B cell (primary cell): ENCODE results near the gene GSTA2. TPM values are rescaled to one million over a fixed set of nuclear protein-coding genes. Genes with fewer than 3 reads are reported as not detected.

Source experiments
- ATAC-seq: fragments of 200-7000 bp; cut with Tn5 transposase; one replicate; pipeline ENCODE4 v1.10.0; 2021; ENCODE audit warnings: low read depth, mild to moderate bottlenecking, moderate number of reproducible peaks, moderate library complexity
- CTCF ChIA-PET: fragments of 350-600 bp; sonication (Branson Sonifier 250); formaldehyde crosslinking; loops from one replicate; lab custom pipeline; 2021; ENCODE audit warnings: antibody characterized with exemption, inconsistent platforms; lab: Charles Lee
- POLR2A ChIA-PET: fragments of 350-600 bp; sonication (Branson Sonifier 250); formaldehyde crosslinking; loops from one replicate; lab custom pipeline; 2021; ENCODE audit warnings: antibody characterized with exemption; lab: Charles Lee
- DNase-seq: peaks from one replicate; pipeline ENCODE4 v3.0.0; 2013
- H2AFZ ChIP-seq: 2 replicates; pipeline ENCODE4 v1.6.1; 2012; ENCODE audit warnings: mild to moderate bottlenecking, low read depth, low read length; ENCODE audit not compliant: insufficient read depth, poor library complexity, severe bottlenecking
- H3K27ac ChIP-seq, 2 donors: 1 replicate in 1 of 2; 2 replicates in 1 of 2; pipeline ENCODE4 v1.5.1; 2012 to 2013; ENCODE audit warnings: low read length in 2 of 2, mild to moderate bottlenecking in 2 of 2, moderate library complexity in 1 of 2
- H3K27me3 ChIP-seq, 4 experiments: fragments of 200-600 bp in 1 of 4; sonication (generic) in 1 of 4; replicated peaks in 1 of 4; 1 replicate in 2 of 4; 2 replicates in 2 of 4; pipeline versions ENCODE4 v1.6.1 to v1.7.0; 2013 to 2016; ENCODE audit warnings: low read length in 3 of 4, mild to moderate bottlenecking in 2 of 4, mixed read lengths in 1 of 4, moderate library complexity in 1 of 4; ENCODE audit not compliant: insufficient read depth in 4 of 4, control insufficient read depth in 3 of 4; ENCODE audit errors: control extremely low read depth in 1 of 4
- H3K36me3 ChIP-seq, 2 experiments: replicated peaks in 1 of 2; 1 replicate in 1 of 2; 2 replicates in 1 of 2; pipeline versions ENCODE4 v1.6.1 to v1.7.1; 2013; ENCODE audit warnings: low read length in 1 of 2; ENCODE audit not compliant: insufficient read depth in 2 of 2, control insufficient read depth in 1 of 2; ENCODE audit errors: control extremely low read depth in 1 of 2, extremely low read depth in 1 of 2
- H3K4me1 ChIP-seq, 2 donors: fragments of 200-600 bp in 1 of 2; sonication (generic) in 1 of 2; 1 replicate in 1 of 2; 2 replicates in 1 of 2; pipeline versions ENCODE4 v1.5.1 to v1.6.1; 2013 to 2017; ENCODE audit warnings: low read length in 2 of 2; ENCODE audit not compliant: control insufficient read depth in 2 of 2, insufficient read depth in 2 of 2
- H3K4me2 ChIP-seq: replicated peaks from 2 replicates; pipeline ENCODE3; 2012; ENCODE audit warnings: mild to moderate bottlenecking, low read depth, low read length; ENCODE audit not compliant: poor library complexity, severe bottlenecking
- H3K4me3 ChIP-seq, 5 experiments: fragments of 200-600 bp in 1 of 5; sonication (generic) in 1 of 5; 1 replicate in 3 of 5; 2 replicates in 2 of 5; pipeline versions ENCODE4 v1.5.1 to v1.7.0; 2011 to 2016; ENCODE audit warnings: low read length in 4 of 5, mild to moderate bottlenecking in 4 of 5, low read depth in 2 of 5, control low read depth in 1 of 5, moderate library complexity in 1 of 5; ENCODE audit not compliant: insufficient read depth in 1 of 5; ENCODE audit errors: control extremely low read depth in 1 of 5, extremely low read depth in 1 of 5
- H3K79me2 ChIP-seq: fragments of 200-600 bp; sonication (generic); one replicate; pipeline ENCODE4 v1.6.0; 2016; ENCODE audit warnings: low read length; ENCODE audit not compliant: control insufficient read depth, insufficient read depth
- H3K9ac ChIP-seq: fragments of 200-600 bp; sonication (generic); 2 replicates; pipeline ENCODE4 v1.6.1; 2017; ENCODE audit warnings: mild to moderate bottlenecking, low read length, moderate library complexity
- H3K9me3 ChIP-seq, 3 donors: one replicate each; pipeline versions ENCODE4 v1.6.1 to v1.7.1; 2013; ENCODE audit warnings: low read length in 2 of 3; ENCODE audit not compliant: control insufficient read depth in 2 of 3, insufficient read depth in 1 of 3; ENCODE audit errors: control extremely low read depth in 1 of 3
- H4K20me1 ChIP-seq: 2 replicates; pipeline ENCODE4 v1.6.0; 2012; ENCODE audit warnings: mild to moderate bottlenecking, low read length; ENCODE audit not compliant: insufficient read depth, control insufficient read depth, poor library complexity, severe bottlenecking
- H3K27ac Mint-ChIP-seq: one replicate; pipeline ENCODE4 v1.8.0; 2021; ENCODE audit warnings: mixed read lengths
- H3K27me3 Mint-ChIP-seq: one replicate; pipeline ENCODE4 v1.8.0; 2021; ENCODE audit warnings: mixed read lengths
- H3K4me1 Mint-ChIP-seq: one replicate; pipeline ENCODE4 v1.8.0; 2021; ENCODE audit warnings: mixed read lengths
- H3K4me3 Mint-ChIP-seq: one replicate; pipeline ENCODE4 v1.8.0; 2021; ENCODE audit warnings: mixed read lengths
- H3K9me3 Mint-ChIP-seq: one replicate; pipeline ENCODE4 v1.8.0; 2022; ENCODE audit warnings: mixed read lengths; ENCODE audit not compliant: insufficient read depth
- CTCF ChIP-seq: fragments of 200-600 bp; IDR thresholded peaks from one replicate; pipeline ENCODE4 v1.8.0; 2022; ENCODE audit warnings: antibody characterized with exemption, mild to moderate bottlenecking
- EZH2 ChIP-seq: IDR thresholded peaks from 2 replicates; pipeline ENCODE4 v1.6.1; 2012; ENCODE audit warnings: borderline replicate concordance, low read depth, mild to moderate bottlenecking, moderate library complexity, low read length; ENCODE audit not compliant: insufficient read depth, poor library complexity, severe bottlenecking
- WGBS: methylation state at CpG from one replicate; pipeline ENCODE4 v1.1.5; 2013; ENCODE audit warnings: missing lambda C conversion rate; ENCODE audit not compliant: insufficient coverage; 5-methylcytosine and 5-hydroxymethylcytosine counted together
- intact Hi-C: fragments of 100-400 bp; cut with micrococcal nuclease; formaldehyde crosslinking; loops from one replicate; pipeline ENCODE4 v1.10.0; 2022
- polyA plus RNA-seq: library from polyadenylated mRNA; depleted of rRNA; stranded (reverse); fragments of >200 nt; gene quantifications from 2 replicates; pipeline ENCODE4 v1.2.3, GENCODE V29; 2012
- total RNA-seq, 2 donors: library from RNA; stranded (reverse); fragments of 120-200 nt in 1 of 2; gene quantifications; 1 replicate in 1 of 2; 2 replicates in 1 of 2; pipeline versions ENCODE4 v1.2.3 to v1.2.4, GENCODE V29; 2013 to 2022

GSTA2 gene
- total and polyA plus RNA-seq, 2 donors (not counting 1 experiment from before 2014, with no cell fraction given): not detected

- TF ChIP-seq EZH2: no peak
- no peak for TF ChIP-seq CTCF
- Histone ChIP-seq H3K9ac (no peak overlapping the region), H2AFZ (no peak overlapping the region), H3K27ac (no peak overlapping the region), H3K4me1 (no peaks in the 10 kb centered on the region), H3K79me2 (no peaks in the 10 kb centered on the region), H3K27me3 (peaks cover 0 to 4% (median 1%) of the 10 kb centered on the region in 4 experiments), H4K20me1 (no peaks in the 10 kb centered on the region), H3K4me2 (no peak overlapping the region), H3K4me3 (no peak overlapping the region), H3K9me3 (peaks cover 0 to 4% (median 0%) of the 10 kb centered on the region in 3 donors), H3K36me3 (no peaks in the 10 kb centered on the region)
- DNase-seq (no peak), ATAC-seq (no peak)
- no peak overlapping the region for H3K27ac Mint-ChIP-seq
- peaks cover 24% of the 10 kb centered on the region for H3K27me3 Mint-ChIP-seq
- H3K4me1 Mint-ChIP-seq: no peaks in the 10 kb centered on the region
- ChIA-PET CTCF (no interaction called here), POLR2A (no interaction called here)
- intact Hi-C loops: no loop called here
- no peak overlapping the region for H3K4me3 Mint-ChIP-seq
- 100% methylated on average over 2 of the region's 4 CpGs for WGBS
- H3K9me3 Mint-ChIP-seq: no peaks in the 10 kb centered on the region
These were observed 17.1 kb downstream of the GSTA2 start for GRCh38 chr6:52746213-52746612.

DNA sequence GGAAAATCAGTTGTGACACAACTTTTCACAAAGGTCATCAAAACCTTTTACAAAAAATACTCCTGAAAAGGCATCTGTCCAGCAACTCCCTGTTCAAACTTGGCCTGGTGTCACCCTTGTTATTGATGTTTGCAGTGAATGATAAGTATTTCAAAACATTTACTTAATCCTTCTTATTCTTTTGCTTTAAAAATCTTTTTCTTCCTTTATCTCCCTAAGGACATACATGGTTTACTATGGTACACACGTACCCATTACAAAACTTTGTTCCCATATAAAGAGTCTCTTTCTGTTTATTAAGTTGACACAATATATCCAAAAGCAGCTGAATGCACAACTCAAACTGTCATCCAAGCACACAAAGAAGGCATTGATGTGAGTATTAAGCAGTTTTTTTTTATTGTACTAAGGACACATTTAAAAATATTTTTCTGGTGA is 17.5 kb downstream of the GSTA2 start:
- no peaks in the 10 kb centered on the region for H4K20me1 ChIP-seq
- TF ChIP-seq CTCF: no peak
- no peak for TF ChIP-seq EZH2
- no peak overlapping the region for H3K27ac ChIP-seq
- no peak overlapping the region for H2AFZ ChIP-seq
- ChIA-PET POLR2A (no interaction called here), CTCF (no interaction called here)
- Mint-ChIP-seq H3K4me3 (no peak overlapping the region), H3K9me3 (peaks cover 2% of the 10 kb centered on the region), H3K27ac (no peak overlapping the region), H3K4me1 (no peaks in the 10 kb centered on the region), H3K27me3 (peaks cover 21% of the 10 kb centered on the region)
- H3K4me1 ChIP-seq: no peaks in the 10 kb centered on the region
- peaks cover 0 to 4% (median 2%) of the 10 kb centered on the region in 4 experiments for H3K27me3 ChIP-seq
- no peak overlapping the region for H3K4me2 ChIP-seq
- intact Hi-C loops: no loop called here
- no CpG with 5 or more reads among the region's 1 CpG for WGBS
- no peak overlapping the region for H3K9ac ChIP-seq
- no peak for DNase-seq
- no peaks in the 10 kb centered on the region for H3K36me3 ChIP-seq
- no peak overlapping the region for H3K4me3 ChIP-seq
- ATAC-seq: no peak
- H3K9me3 ChIP-seq: peaks cover 0 to 2% (median 0%) of the 10 kb centered on the region in 3 donors
- H3K79me2 ChIP-seq: no peaks in the 10 kb centered on the region
